ENCODE measurements around the gene MYOF.
"Not testable (repeated sequence)": the region's sequence is repeated elsewhere in the genome, so short reads cannot be mapped to it uniquely, and the experiment has no call there.

The MYOF gene

DNA sequence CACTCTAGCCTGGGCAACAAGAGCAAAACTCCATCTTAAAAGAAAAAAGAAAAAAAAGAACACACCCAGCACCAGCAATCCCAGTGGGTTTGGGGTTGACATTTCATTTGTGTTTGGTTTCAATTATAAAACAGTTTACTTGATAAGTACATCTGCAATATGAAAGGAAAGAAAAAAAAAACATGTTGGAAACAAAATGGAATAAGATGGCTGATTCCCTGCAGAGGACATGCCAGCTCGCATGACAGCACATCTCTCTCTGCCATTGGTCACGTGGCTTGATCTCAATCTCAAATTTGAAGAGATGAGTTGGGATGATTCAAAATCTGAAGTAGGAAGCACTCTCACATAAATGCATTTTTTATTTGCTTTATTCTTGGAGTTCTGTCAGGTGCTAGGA, 28.0 kb downstream of the MYOF start:
- no peak for DNase-seq (ENCODE audit: low spot score)

DNA sequence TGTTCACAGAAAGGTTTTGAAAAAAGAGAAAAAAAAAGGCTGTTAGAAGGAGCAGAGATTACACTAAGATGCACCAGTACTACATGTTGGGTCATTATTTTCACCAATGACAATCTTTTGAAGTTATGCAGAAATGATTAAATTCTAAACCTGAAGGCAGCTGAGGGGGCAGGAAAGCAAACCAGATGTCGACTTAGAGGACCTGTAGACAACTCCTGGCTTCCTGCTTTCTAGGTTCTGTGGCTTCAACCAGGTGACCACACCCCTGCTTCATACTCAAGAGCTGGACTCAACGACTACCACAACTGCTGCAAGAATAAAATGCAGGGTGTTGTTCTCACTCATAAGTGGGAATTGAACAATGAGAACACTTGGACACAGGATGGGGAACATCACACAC, 30.0 kb downstream of the MYOF start:
- DNase-seq (ENCODE audit: low spot score) = no peak

DNA sequence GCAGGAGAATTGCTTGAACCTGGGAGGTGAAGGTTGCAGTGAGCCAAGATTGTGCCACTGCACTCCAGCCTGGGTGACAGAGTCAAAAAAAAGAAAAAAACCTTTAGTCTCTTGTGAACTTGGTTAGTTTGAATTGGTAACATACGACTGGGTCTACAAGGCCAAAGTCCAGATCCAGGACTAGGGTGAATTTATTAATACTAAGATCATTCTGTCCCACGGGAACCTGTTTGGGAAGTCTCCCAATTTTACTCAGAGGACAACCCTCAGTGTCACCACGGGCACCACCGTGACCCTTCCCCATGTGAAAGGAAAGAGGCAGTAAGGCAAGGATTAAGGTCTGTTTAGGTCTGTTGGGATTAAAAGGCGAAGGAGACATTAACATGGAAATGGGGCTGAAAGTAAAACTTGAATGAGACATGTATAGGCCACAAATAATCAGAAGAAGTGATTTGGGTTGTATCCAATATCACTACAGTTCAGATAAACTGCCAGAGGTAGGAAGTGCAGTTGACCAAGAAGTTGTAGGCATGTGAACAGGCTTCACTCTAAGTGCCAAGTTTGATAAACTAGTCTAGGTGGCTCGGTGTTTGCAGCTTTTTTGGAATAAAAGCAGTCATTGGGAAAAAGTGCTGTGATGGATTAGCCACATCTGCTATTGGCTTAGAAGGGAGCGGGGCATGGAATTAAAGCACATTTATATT, 30.7 kb downstream of the MYOF start:
- DNase-seq (ENCODE audit: low spot score) = no peak

DNA sequence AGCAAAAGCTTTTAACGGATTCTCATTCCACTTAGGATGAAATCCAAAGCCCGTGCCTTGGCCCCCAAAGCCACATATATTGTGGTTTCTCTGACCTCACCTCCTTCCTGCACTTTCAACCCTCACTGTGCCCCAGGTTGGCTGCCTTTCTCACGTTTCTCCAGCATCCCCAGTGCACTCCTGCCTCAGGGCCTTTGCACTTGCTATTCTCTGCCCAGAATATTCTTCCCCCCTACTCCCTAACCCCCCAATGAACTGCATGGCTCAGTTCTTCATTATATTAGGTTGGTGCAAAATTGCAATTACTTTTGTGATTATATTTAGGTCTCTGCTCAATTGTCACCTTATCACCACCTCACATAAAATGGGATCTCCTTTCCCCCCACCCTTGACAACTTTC, 34.2 kb downstream of the MYOF start:
- DNase-seq (ENCODE audit: low spot score) = no peak

DNA sequence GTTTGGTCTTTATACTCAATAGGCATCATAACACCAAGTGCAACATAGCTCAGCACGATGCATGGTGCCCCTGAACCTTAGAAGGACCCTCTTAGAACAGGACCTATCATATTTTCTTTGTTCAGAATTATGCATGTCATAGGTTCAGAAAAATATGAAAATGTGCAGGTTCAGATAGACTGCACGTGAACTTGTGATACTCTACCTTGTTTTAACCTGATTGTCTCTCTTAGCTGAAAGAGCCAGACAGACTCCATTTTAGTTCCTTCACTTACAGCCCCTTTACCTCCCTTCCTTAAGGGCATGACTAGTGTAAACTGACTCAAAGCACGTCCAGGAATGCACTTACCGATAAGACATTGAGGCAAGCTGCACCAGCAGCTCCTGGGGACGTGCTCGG, 35.1 kb downstream of the MYOF start:
- DNase-seq (ENCODE audit: low spot score) = no peak

DNA sequence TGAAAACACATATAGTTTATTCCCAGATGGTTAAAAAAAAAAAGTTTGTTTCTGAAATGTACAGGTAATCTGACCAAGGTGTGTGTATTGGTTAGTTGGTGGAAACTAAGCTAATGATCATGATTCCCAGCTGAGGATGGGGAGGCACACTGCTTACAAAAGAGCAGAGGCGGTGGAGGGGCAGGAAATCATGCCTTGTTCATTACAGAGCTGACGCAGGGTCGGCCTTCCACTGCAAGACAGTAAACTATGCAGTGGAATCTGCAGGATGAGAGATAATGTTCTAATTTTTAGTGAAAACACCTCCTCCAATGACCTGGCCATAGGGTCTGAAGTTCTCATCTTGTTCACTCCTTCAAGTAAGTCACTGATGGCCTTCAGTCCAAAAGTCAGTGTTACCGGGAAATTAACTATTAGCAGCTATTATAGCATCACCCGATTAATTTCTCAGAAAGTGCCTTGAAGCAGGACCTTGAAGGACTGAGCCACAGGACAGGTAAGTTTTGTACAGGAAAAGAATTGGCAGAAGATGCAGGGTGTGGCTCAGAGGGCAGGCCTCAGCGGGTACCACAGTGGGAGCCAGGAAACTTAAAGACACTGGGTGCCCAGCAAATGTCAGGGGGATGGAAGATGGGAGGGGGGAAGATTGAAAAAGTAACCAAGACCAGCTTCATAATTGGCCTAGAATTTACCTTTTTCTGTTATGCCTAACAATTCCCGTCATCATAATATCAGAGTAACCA, 36.0 kb downstream of the MYOF start:
- DNase-seq (ENCODE audit: low spot score) = no peak

DNA sequence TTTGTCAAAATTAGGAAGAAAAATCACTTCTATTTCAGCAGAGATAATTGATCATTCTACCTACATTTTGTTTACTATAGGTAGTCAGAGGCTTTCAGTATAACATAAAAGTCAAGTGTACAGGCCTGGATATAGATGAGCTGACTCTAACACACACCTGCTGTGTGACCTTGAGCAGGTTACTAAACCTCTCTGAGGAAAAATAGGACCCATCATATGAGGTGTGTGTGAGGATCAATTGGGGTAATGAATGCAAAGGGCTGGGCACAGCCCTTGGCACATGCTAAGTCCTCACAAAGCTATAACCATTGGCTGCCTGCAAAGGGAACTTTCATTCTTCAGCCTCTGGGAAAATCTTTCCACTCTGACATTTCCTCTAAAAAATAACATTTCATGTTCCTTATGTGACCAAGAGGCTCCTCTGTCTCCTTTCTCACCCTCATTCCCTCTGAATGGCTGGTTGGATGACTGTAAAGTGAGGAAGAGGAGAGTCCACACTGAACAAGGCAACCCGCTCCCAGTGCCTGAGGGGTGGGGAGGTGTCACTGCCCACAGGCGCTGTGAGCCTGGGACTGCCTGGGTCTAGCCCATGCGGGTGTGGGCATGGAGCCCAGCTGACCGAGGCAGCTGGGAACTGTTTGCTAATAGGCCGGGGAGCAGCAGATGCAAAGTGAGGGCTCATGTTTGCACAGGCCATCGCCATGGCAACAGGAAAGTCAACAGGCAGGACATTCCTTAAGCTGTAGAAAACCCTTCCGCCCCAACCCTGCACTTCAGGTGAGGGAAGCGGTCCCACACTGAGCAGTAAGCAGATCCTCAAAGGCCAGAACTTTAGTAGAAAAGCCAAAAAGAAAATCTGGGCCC, 36.8 kb downstream of the MYOF start:
- DNase-seq (ENCODE audit: low spot score) = peak; percentile 81

DNA sequence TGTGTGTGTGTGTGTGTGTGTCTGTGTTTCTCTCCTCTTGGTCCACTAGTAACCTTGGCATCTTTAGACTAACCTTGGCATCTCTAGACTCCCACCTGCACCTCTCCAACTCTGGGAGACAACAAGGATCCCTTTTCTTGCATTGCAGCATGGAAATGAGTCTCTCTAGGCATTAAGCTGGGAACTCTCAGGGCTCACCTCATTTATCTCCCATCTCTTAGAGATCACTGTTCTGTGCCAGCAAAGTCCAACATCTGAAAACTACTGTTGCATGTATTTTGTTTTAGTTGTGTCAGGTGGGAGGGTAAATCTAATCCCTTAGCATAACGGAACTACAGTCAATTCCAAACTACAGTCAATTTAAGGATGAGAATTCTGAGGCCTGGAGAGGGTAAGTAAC, 38.7 kb downstream of the MYOF start:
- DNase-seq (ENCODE audit: low spot score) = no peak

DNA sequence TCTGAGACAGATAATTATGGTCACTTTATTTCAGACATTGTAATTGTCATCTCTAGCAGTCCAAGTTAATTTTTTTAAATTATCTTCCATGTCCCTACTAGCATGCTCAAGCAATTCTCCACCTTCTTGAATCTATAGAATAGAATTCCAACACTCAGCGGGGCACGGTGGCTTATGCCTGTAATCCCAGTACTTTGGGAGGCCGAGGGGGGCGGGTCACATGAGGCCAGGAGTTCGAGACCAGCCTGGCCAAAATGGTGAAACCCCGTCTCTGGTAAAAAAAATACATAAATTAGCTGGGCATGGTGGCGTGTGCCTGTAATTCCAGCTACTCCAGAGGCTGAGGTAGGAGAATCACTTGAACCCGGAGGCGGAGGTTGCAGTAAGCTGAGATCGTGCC, 39.4 kb downstream of the MYOF start:
- not testable (repeated sequence) for DNase-seq (ENCODE audit: low spot score)

DNA sequence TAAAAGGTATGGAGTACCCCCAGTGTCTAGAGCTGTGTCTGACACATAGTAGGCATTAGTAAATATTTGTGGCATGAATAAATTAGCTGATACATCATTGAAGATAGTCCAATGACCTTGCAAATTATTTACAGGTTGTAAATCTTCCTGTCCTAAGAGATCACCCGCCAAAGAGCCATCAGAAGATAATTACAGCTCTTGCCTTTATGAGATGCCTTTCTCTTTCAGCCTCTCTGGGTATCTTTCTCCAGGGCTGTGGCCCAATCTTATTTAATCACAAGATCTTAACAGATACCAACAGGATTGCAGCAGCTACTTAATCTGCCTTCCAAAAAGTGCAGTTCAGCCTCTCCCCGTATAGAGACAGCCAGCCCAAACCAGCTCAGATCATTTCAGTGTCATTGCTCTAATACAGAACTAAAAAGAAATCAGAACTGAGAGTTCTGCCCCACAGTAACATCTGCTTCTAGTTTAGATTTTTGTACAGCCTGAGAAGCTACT, 41.5 kb downstream of the MYOF start:
- no peak for DNase-seq (ENCODE audit: low spot score)

DNA sequence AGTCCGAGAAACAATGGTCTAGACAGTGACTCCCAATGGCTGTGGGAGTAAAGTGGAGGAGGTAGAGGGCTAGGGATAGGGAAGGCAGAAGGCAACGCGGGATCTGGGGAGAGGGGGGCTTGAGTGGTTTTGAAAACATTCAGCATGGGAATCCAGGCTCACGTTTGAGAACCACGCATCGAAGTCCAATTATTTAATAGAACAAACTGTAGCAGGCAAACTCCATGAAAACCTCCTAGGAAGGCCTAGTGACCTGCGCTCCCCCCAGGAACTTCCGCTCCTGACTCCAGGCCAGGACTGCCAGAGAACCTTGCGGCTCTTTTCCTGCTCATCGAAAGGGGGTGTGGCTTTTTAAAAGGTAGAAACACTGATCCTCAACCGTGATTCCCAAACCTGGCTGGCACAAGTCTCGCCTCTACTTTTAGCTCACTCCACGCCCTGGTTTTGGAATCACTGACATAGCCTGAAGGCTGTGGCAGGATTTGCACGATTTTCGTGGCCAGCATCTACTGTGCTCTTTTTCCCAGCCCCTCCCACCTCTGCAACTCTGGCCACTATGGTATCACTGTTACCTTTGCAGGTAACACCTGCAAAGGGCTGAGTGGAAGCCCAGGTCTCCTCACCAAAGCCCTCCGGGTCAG, 43.4 kb downstream of the MYOF start:
- DNase-seq (ENCODE audit: low spot score) = no peak

DNA sequence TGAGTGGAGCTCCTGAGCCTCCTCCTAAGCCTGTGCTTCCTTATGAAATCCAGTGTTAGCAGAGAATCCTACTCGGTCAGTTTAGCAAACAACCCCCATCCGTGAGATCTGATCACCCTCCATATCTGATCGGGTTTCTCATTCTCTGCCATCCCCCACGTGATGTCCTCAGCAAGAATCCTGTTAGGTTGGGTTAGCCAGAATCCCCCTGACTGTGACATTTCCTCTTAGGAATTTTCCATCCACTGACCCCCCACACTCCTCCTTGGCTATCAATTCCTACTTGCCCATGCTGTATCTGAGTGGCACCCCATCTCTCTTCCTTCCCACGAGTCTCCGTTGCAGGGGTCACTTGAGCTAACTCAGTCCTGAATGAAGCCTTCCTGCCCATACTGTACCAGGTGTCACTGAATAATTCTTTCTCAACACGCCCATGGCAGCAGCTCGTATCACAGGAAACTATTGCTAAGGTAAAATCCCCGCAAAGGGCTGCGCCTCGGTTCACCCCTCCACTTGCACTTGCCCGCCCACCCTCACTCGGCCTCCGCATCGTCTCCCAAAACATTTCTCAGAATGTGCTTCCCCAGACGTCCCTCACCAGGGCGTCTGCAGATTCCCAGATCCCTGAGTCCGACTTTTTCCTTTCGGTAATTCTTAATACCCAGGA, 44.1 kb downstream of the MYOF start:
- DNase-seq (ENCODE audit: low spot score) = peak; percentile 24

DNA sequence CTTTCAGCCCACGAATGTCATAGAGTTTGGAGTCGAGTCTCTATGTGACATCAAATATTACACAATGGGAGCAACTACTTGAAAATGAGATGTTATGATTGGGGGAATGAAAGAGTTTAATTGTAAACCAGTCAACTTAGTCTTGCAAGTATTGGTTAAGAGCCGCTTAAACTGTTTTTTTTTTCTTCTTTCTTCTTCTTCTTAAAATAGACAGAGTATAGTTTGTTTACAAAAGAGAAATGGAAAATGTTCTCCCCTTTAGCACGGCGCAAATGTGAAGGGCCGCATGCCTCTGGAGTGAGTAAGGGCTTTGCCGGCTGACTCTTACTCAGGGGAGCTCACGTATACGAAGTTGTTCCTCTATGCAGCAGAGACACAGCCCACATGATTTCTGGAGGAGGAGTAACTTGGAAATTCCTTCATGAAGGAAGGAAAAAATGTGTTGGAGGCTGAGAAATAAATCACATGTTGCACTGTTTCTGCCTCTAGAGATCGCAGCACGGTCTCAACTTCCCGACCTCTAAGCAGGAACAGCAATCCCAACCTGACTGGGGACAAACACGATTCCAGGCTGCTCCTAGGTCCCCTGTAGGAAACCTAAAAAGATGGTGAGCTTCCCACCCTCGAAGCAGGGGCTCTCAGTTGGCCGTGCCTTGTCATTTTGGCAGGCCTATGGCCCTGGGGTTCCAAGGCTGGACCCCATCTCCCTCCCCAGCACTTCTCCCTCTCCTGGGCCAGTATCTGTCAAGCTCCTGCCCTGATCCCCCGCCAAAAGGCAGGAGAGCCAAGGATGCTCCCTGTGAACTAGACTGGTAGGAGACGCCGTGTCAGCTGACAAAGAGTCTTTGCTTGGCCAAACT, 44.8 kb downstream of the MYOF start:
- DNase-seq (ENCODE audit: low spot score) = peak; percentile 79

DNA sequence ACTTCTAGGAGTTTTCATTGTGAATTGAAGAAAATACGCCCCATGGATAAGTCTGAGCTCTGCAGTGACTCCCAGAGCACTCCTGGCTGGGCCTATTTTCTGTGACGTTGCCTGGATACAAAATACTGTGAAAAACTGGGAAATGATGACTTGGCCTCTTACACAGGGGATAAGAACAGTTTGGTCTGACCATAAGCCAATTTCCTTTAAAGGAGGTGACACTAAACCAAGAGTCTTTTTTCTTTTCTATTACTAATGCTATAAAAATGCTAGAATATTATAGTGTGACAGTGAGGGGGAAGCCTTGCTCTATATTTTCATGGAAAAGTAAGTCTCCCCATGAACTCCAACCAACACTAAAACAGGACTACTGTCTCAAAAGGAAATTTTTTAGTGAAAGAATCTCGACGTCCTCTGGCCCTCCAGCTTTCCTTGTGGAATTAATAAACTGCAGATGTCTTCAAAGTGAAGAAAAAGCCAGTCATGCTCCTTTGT, 45.5 kb downstream of the MYOF start:
- DNase-seq (ENCODE audit: low spot score) = peak; percentile 78

DNA sequence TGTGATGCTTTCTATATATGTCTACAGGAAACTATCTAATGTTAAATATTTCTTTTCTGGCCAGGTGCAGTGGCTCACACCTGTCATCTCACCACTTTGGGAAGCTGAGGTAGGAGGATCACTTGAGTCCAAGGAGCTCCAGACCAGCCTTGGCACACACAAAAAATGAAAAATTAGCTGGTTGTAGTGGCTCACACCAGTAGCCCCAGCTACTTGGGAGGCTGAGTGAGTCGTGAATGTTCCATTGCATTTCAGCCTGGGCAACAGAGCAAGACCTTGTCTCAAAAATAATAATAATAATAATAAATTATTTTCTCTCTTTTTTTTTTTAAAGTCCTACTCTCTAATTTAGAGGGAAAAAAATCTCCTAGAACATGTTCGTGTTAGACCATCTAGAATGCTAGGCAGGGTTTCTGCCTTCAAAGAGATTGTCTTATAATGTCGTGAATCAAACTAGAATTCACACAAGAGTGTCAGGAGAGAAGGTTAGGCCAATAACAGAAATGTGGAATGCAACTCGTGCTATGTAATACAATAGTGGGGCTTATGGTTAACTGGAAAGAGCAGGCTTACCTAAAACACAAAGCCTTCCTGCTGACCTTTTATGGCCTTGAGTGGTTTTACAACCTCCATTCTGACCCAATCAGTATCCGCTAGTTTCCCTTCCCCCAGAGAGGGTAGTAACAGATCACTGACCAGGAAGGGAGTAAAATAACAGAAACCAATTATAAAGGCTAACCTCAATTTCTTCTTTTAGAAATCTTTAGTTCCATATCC, 46.3 kb downstream of the MYOF start:
- peak; percentile 23 for DNase-seq (ENCODE audit: low spot score)

DNA sequence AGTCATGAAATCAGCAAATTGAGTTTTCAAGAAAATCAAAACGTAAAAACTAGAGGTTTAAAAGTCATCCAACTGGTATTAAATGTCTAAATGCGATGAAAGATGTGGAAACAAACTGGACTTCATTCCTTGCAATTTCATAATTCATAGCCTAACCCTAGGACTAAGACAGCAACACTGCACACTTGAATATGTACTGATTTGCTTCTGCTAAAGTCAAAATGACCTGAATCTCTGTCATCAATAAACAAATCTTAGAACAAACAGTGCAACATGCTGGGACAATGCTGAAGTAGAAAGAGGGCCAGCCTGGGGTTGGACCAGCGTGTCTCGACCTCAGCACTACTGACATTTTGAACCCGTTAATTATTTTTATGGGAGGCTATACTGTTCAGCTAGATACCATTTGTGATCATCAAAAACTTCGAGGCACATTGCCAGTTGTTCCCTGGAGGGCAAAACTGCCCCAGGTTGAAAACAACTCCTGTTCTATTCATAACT, 47.1 kb downstream of the MYOF start:
- DNase-seq (ENCODE audit: low spot score) = no peak

DNA sequence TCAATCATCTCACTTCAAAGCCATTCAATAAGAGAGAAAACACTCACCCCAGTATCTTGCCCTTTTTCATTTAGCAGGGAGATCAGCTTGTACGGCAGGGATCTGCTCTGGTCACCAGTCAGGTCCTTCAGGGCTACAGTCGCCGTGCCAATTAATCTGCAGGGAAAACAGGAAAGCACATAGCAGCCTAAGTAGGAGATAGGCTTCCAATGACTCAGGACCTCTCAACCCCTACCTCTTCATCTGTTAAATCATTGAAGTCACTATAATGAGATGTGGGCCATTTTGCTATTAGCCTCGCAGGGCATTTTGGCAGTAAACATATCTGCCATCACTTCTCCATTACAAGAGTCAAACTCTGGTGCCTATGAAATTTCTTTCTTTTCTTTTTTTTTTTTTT, 50.8 kb downstream of the MYOF start:
- no peak for DNase-seq (ENCODE audit: low spot score)

DNA sequence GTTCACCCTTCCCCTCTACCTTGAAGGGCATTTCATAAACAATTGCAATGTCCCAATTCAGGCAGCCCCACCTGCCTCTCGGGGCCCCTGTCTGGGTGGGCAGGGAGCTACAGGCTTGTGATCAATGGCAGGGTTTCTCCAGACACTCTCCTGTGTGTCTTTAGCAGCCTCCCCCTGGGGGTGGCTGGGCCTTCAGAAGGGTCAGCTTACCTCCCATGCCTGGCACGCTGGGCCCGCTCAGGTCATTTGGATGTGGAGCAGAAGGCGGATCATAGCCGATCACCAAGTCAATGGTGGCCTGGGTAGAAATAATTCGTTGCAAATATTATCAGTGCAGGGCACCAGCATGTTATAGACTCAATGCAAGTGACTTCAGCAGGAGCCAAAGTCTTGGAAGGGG, 56.3 kb downstream of the MYOF start:
- no peak for DNase-seq (ENCODE audit: low spot score)

DNA sequence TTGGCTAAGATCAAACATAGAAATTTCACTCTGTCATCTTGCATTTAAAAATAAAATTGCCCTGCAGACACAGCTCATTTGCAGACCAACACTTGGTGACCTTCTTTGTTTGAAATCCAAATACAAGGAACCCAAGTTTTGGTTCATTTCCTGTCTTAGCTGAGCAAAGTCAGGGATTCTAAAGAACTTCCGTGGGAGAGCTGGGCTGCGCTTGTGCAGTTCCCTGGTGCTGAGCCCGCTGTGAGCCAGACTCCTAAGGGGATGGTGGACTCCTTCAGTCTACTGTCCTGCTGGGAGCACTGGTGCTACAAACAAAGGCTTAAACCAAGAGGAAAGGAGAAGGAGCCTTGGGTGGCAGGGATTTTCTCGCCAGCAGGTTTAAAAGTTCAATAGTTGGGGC, 60.0 kb downstream of the MYOF start:
- no peak for DNase-seq (ENCODE audit: low spot score)
